T-helper 17 cell (primary cell): ENCODE results near the gene SLC5A7. TPM values are rescaled to one million over a fixed set of nuclear protein-coding genes. Genes with fewer than 3 reads are reported as not detected.

Experiments used
- ATAC-seq: fragments of 150-1000 bp; cut with Tn5 transposase; 2 replicates; pipeline ENCODE4 v1.10.0; 2021; ENCODE audit warnings: mild to moderate bottlenecking, moderate library complexity
- DNase-seq, 3 donors: peaks; one replicate each; pipeline versions ENCODE4 v3.0.0 to v3.0.0-alpha.2; 2020 to 2021
- H3K9me3 ChIP-seq: one replicate; pipeline ENCODE4 v1.7.0; 2013; ENCODE audit warnings: low read length, mild to moderate bottlenecking; ENCODE audit not compliant: control insufficient read depth, poor library complexity, severe bottlenecking
- H3K27ac Mint-ChIP-seq: one replicate; pipeline ENCODE4 v1.8.0; 2022; ENCODE audit warnings: mild to moderate bottlenecking, moderate library complexity, mixed read lengths
- H3K27me3 Mint-ChIP-seq: one replicate; pipeline ENCODE4 v1.8.0; 2022; ENCODE audit warnings: mixed read lengths
- H3K36me3 Mint-ChIP-seq: one replicate; pipeline ENCODE4 v1.8.0; 2022; ENCODE audit warnings: low read depth, mixed read lengths
- H3K4me1 Mint-ChIP-seq: one replicate; pipeline ENCODE4 v1.8.0; 2022; ENCODE audit warnings: mild to moderate bottlenecking, mixed read lengths
- H3K4me3 Mint-ChIP-seq: one replicate; pipeline ENCODE4 v1.8.0; 2022; ENCODE audit warnings: mild to moderate bottlenecking, moderate library complexity, mixed read lengths
- total RNA-seq, 4 donors: library from RNA in 2 of 4; stranded (reverse) in 2 of 4; gene quantifications; one replicate each; pipeline ENCODE4 v1.2.3 and lab custom pipeline; 2022 to 2026

Gene SLC5A7
- total RNA-seq, 2 donors from 2014 or later, result not detected

DNA sequence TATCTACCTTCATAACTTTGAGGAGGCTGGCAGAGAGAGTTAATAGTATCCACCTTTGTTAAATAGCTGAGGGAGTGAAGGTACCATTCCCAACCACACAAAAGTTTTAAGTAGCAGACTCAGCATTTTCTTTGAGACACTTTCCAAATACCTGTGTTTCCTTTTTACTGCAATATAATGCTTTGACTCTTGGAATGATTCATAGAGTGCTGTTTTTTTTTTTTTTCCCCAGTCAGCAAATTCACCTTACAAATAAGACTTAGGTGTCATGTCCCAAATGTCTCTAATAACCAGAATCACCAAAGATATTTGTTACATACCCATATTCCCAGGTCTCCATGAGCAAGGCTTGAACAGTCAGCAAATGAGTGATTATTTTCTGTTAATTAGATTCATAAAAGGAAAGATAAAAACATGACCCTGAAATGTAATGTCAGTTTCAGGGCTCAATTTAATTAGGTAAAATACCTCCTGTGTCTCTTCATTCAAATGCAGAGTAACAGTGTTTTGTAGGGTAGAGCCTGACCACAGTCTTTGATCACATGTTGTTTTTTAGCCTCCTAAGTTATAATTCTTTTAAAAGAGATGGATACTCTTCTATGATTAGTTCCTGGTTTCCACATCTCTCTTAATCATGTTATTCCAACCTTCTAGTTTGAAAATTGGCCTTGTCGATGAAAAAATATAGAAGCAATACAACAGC is 39.9 kb downstream of the SLC5A7 start:
- no peak for ATAC-seq
- no peak for DNase-seq
- no peak overlapping the region for H3K4me3 Mint-ChIP-seq
- H3K27ac Mint-ChIP-seq, result no peak overlapping the region
- H3K9me3 ChIP-seq, result no peaks in the 10 kb centered on the region
- no peaks in the 10 kb centered on the region for H3K36me3 Mint-ChIP-seq
- H3K27me3 Mint-ChIP-seq, result peaks cover 5% of the 10 kb centered on the region
- H3K4me1 Mint-ChIP-seq, result no peaks in the 10 kb centered on the region

DNA sequence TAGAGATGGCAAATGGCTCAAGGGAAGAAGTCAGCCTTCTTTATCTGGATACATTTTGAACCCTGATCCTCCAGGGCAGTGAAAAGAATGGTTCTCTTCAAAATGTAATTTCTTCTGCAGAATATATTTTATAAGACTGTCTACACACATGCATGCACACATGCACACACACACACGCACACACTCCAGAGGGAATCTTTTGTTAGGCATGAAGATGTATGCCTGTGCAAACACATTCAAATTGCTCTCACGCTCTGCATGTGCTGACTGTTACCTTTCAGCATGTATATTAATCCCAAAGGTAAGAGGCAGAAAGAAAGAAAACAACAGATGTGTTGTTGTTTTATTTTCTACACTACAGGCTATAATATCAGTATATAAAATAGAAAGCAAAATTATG is 43.2 kb downstream of the SLC5A7 start:
- H3K27ac Mint-ChIP-seq, result no peak overlapping the region

DNA sequence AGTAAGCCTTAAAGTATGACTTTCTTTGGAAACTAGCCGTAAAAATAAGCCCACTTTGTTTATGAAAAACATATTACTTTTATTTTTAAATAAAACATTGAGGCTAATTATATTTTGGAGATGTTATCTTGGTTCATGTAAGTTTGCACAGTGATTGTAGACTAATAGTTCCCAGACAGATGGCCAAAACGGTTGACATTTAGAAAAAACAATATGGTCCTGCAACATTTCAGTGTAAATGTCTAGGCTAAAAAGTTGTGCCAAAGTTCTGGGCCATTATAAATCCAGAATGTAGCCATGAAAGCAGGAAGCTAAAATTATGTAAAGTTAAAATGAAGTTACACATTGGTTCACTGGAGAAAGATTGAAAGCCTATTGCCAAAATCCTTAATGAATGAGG is 43.6 kb downstream of the SLC5A7 start:
- Mint-ChIP-seq H3K4me1 (no peaks in the 10 kb centered on the region), H3K27ac (no peak overlapping the region), H3K36me3 (no peaks in the 10 kb centered on the region), H3K4me3 (no peak overlapping the region), H3K27me3 (no peaks in the 10 kb centered on the region)
- ATAC-seq (no peak), DNase-seq (no peak)
- H3K9me3 ChIP-seq, result no peaks in the 10 kb centered on the region

More for the DNA sequence above, 43.2 kb downstream of the SLC5A7 start:
- ATAC-seq (no peak), DNase-seq (no peak)
- Mint-ChIP-seq H3K4me3 (no peak overlapping the region), H3K4me1 (no peaks in the 10 kb centered on the region), H3K27me3 (no peaks in the 10 kb centered on the region), H3K36me3 (no peaks in the 10 kb centered on the region)
- no peaks in the 10 kb centered on the region for H3K9me3 ChIP-seq

DNA sequence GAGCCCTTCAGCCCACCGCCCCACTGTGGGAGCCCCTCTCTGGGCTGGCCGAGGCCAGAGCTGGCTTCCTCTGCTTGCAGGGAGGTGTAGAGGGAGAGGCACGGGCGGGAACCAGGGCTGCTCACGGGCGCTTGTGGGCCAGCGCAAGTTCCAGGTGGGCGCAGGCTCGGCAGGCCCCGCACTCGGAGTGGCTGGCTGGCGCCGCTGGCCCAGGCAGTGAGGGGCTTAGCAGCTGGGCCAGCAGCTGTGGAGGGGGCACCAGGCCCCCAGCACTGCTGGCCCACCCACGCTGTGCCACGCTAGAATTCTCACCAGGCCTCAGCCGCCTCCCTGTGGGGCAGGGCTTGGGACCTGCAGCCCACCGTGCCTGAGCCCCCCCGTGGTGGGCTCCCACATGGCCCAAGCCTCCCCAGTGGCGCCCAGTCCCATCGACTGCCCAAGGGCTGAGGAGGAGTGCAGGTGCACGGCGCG is 45.2 kb downstream of the SLC5A7 start:
- no peak overlapping the region for H3K4me3 Mint-ChIP-seq
- H3K36me3 Mint-ChIP-seq, result no peaks in the 10 kb centered on the region
- no peaks in the 10 kb centered on the region for H3K27me3 Mint-ChIP-seq
- H3K27ac Mint-ChIP-seq, result no peak overlapping the region
- no peak for ATAC-seq
- DNase-seq, result no peak
- no peaks in the 10 kb centered on the region for H3K9me3 ChIP-seq
- no peaks in the 10 kb centered on the region for H3K4me1 Mint-ChIP-seq

DNA sequence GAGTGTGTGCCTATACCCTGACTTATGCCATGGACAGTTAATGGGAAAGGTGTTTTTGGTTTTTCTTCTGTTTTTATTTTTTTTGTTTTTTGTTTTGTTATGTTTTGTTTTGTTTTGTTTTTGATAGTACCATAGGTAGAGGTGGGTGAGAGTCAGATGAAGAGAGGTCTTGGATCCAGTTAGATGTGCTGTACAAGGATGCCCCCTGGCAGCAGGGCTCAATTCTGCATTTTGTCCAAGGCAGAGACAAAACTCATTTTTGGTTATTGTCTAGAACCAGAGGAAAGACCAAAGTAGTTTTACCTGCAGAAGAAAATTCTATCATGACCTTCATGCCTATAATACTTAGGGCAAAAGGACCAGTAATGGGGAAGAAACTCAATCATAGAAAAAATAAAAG is 48.5 kb downstream of the SLC5A7 start:
- Mint-ChIP-seq H3K4me1 (no peaks in the 10 kb centered on the region), H3K27ac (no peak overlapping the region), H3K27me3 (no peaks in the 10 kb centered on the region), H3K36me3 (no peaks in the 10 kb centered on the region), H3K4me3 (no peak overlapping the region)
- ATAC-seq (no peak), DNase-seq (no peak)
- H3K9me3 ChIP-seq, result peaks cover 3% of the 10 kb centered on the region

DNA sequence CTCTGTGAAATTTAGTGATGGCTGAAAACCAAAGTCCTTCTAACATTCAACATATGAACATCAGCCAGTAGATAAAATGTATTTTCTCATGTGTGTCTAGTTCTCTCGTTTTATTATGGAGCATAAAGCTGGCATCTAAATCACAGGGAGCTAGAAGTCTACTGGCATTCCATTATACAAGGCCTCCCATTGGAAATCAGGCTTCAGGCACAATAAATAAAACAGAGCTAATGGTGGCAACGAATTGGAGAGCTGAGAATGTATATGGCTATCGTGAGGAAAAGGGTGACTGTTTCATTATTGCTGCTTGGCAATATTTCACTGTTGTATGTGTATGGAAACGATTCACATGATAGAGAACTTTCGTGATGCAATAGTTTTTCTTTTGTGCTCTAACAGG is 62.4 kb downstream of the SLC5A7 start:
- Mint-ChIP-seq H3K27me3 (no peaks in the 10 kb centered on the region), H3K27ac (no peak overlapping the region), H3K4me3 (no peak overlapping the region), H3K4me1 (no peaks in the 10 kb centered on the region), H3K36me3 (no peaks in the 10 kb centered on the region)
- ATAC-seq (no peak), DNase-seq (no peak)
- no peaks in the 10 kb centered on the region for H3K9me3 ChIP-seq

DNA sequence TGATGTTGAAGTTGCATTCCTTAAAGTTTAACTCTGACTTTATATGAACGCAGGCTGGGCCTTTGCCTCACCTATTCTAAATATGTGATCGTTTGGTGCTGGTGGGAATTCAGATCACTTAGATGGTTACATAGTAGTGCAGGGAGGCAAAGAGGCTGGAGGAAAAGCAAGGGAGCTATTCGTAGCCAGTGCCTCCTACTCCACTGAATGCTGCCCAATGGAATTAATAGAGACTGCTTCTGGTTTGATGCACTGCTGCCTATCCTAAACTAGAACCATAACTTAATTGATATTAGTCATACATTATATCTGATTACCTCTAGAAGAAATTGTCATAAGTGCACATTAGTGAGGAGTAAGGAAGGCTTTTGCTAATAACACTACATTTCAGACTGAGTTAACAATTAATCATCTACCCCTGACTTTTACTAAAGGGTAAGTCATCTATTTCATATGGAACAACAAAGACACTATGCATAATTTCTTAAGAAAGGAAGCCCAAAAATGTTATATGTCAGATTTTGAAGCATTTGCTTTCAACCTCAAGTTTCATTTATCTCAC is 72.3 kb downstream of the SLC5A7 start:
- H3K9me3 ChIP-seq, result no peaks in the 10 kb centered on the region
- DNase-seq (no peak), ATAC-seq (no peak)
- H3K27me3 Mint-ChIP-seq, result peaks cover 4% of the 10 kb centered on the region
- H3K4me1 Mint-ChIP-seq, result no peaks in the 10 kb centered on the region
- no peak overlapping the region for H3K4me3 Mint-ChIP-seq
- no peaks in the 10 kb centered on the region for H3K36me3 Mint-ChIP-seq
- H3K27ac Mint-ChIP-seq, result no peak overlapping the region

DNA sequence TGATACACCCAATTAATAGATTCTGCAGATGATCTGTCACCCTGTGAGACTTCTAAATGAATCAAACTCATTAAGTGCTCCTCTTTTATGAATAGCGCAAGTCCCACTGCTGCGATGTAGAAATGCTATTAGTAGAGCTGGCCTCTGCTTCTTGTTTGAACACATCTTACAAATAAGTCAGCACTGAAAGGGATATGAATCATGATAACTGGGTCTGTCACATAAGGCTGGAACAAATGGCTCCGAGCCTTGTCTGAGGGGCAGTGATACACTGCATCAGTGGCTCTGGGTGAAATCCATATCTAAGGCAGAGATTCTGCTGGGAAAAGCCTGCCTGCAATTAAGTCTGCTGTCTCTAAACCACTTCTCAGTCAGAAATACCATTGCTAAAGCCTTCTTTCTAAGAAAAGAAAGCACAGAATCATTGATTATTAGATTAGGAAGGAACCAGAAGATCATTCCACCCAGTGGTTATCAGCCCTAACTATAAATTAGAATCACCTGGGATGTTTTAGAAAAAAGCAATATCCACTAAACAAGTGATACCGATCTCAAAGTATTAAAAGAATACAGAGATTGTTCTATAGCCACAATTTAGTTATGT is 75.2 kb downstream of the SLC5A7 start:
- Mint-ChIP-seq H3K4me1 (no peaks in the 10 kb centered on the region), H3K4me3 (no peak overlapping the region), H3K27ac (no peak overlapping the region), H3K36me3 (no peaks in the 10 kb centered on the region), H3K27me3 (peaks cover 4% of the 10 kb centered on the region)
- DNase-seq (no peak), ATAC-seq (no peak)
- no peaks in the 10 kb centered on the region for H3K9me3 ChIP-seq

Other genes starting within 250 kb of the SLC5A7 start
- under 1 TPM in 1 of 2 donors, not detected in 1; 0.39 TPM for gene RGPD4, start 159.6 kb upstream of the SLC5A7 start, total RNA-seq